ENCODE measurements around the gene HMGN5. TPM values are rescaled to one million over a fixed set of nuclear protein-coding genes. Genes with fewer than 3 reads are reported as not detected.

Gene HMGN5, protein sequence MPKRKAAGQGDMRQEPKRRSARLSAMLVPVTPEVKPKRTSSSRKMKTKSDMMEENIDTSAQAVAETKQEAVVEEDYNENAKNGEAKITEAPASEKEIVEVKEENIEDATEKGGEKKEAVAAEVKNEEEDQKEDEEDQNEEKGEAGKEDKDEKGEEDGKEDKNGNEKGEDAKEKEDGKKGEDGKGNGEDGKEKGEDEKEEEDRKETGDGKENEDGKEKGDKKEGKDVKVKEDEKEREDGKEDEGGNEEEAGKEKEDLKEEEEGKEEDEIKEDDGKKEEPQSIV
- 26.4 TPM for polyA plus RNA-seq (2013)

DNA sequence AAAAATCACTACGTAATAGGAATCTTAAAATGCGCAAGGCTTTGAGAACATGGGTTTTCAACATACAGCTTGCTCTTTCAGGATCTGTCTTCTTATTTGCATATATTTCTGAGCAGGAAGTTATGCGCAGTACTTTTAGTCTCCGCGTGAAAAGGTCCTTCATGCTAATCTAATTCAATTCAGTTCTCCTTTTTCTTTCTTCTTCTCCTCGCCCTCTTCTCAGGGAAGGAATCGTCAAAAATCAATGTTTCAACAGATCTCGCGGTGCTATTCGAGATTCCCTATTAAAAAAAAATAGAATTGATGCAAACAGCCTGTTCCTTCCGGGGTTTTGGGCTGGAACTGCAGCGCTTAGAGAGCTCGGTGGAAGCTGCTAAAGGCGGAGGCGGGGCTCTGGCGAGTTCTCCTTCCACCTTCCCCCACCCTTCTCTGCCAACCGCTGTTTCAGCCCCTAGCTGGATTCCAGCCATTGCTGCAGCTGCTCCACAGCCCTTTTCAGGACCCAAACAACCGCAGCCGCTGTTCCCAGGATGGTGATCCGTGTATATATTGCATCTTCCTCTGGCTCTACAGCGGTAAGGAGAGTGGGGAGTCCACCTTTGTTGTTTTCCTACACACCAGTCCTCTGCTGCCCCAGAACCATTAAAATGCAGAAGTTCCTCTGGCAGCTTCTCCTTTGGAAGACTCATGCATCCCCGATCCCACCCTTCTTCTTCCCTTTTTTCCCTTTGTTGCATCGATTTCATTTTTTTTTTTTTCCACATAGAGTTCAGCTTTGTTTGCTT, at the start of gene HMGN5, which contains the start of gene SH3BGRL:
TSS of gene HMGN5 (minus strand) at position 243 of the 785 bp plus-strand sequence. CDS start 80,364 bp downstream, outside the sequence.
TSS of gene SH3BGRL (plus strand) at position 432 of the 785 bp plus-strand sequence. CDS start at position 531, 99 bp downstream.
- DNase-seq, result peak; percentile 84 to 94 (median 92)
- Histone ChIP-seq H3K36me3 (ENCODE audit: control insufficient read depth in 4 of 4, insufficient read depth in 4 of 4, low read length in 3 of 4) (peaks cover 0 to 2% (median 0%) of the 10 kb centered on the region in 4 experiments), H3K27me3 (replicated peaks in 2 of 5; ENCODE audit: control insufficient read depth in 4 of 5, insufficient read depth in 5 of 5, low read length in 4 of 5) (no peaks in the 10 kb centered on the region), H3K27ac (ENCODE audit: insufficient read depth in 1 of 2, low read depth in 1 of 2, low read length in 2 of 2, poor library complexity in 1 of 2, severe bottlenecking in 2 of 2) (peak within 1 kb of the TSS; percentile 76 to 89), H3K4me1 (ENCODE audit: control extremely low read depth in 1 of 4, control insufficient read depth in 4 of 4, insufficient read depth in 4 of 4, low read length in 3 of 4) (peaks cover 0 to 18% (median 2%) of the 10 kb centered on the region in 4 experiments), H3K4me3 (ENCODE audit: control insufficient read depth in 1 of 7, extremely low read depth in 1 of 7, insufficient read depth in 4 of 7, low read depth in 2 of 7, low read length in 6 of 7) (peak within 1 kb of the TSS; percentile 49 to 95 (median 81)), H3K9me3 (ENCODE audit: control extremely low read depth in 1 of 5, control insufficient read depth in 4 of 5, insufficient read depth in 2 of 5, low read depth in 1 of 5, low read length in 4 of 5) (no peaks in the 10 kb centered on the region)
- CTCF ChIA-PET, result interaction anchor here (0.9 to 1.4 kb wide), 2 partner anchors 58 to 80 kb away, joined by 3 to 4 read pairs; no protein-coding TSS in a partner anchor
- WGBS (ENCODE audit: insufficient coverage), result 14% methylated on average over 21 of the region's 23 CpGs
- POLR2A ChIA-PET, result no interaction called here

DNA sequence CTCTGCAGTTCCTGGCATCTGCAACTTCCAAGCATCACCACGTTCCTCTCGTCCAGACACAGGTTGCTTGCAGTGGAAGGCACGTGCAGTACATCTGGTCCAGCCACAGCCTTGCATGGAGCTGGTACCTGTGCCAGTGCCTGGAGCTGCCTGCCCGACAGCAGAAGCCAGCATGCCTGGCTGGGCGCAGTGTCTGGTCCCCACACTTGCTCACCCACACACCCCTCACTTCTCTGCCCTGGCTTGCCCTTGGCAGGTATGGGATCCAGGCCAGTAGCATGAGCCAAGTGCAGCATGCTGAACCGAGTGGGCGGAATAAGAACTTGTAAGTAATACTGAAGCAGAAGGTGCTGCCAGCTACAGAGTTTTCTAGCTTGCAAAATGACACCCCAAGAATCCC, 40.0 kb upstream of the HMGN5 start:
- DNase-seq, result no peak
- peaks cover 5 to 35% (median 13%) of the 10 kb centered on the region in 4 experiments for H3K36me3 ChIP-seq (ENCODE audit: control insufficient read depth in 4 of 4, insufficient read depth in 4 of 4, low read length in 3 of 4)
- CTCF ChIA-PET, result no interaction called here
- peaks cover 0 to 16% (median 13%) of the 10 kb centered on the region in 5 experiments for H3K9me3 ChIP-seq (ENCODE audit: control extremely low read depth in 1 of 5, control insufficient read depth in 4 of 5, insufficient read depth in 2 of 5, low read depth in 1 of 5, low read length in 4 of 5)
- no peak overlapping the region for H3K4me3 ChIP-seq (ENCODE audit: control insufficient read depth in 1 of 7, extremely low read depth in 1 of 7, insufficient read depth in 4 of 7, low read depth in 2 of 7, low read length in 6 of 7)
- no peaks in the 10 kb centered on the region for H3K4me1 ChIP-seq (ENCODE audit: control extremely low read depth in 1 of 4, control insufficient read depth in 4 of 4, insufficient read depth in 4 of 4, low read length in 3 of 4)
- WGBS (ENCODE audit: insufficient coverage), result 88% methylated on average over 3 of the region's 7 CpGs
- H3K27me3 ChIP-seq (replicated peaks in 2 of 5; ENCODE audit: control insufficient read depth in 4 of 5, insufficient read depth in 5 of 5, low read length in 4 of 5), result no peaks in the 10 kb centered on the region
- POLR2A ChIA-PET, result no interaction called here
- no peak overlapping the region for H3K27ac ChIP-seq (ENCODE audit: insufficient read depth in 1 of 2, low read depth in 1 of 2, low read length in 2 of 2, poor library complexity in 1 of 2, severe bottlenecking in 2 of 2)

DNA sequence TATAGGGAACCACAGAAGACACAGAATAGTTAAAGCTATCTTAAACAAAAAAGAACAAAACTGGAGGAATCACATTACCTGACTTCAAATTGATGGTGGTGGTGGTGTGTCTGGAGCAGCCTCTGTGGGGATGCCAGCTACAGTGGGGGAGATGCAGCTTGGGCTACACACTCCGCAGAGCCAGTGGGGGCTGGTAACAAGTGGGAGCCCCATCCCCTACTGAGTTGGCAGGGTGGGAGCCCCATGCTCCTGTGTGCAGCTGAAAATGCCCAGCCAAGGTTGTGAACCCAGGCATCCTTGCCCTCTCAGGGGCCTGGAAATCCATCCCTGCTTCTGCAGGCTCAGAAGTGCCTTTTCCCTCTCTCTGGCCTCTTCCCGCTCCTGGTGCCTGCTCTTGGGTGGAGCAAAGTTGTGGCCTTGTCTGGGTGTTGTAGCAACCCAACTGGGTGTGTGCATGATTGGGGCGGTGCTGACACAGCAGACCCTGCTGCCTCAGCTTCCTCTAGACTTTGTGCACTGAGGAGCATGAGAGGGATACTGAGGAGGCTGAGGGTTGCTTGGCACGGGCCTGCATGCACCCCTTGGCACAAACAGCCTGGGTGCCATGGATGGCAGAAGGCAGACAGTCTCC, 39.1 kb upstream of the HMGN5 start:
- H3K4me1 ChIP-seq (ENCODE audit: control extremely low read depth in 1 of 4, control insufficient read depth in 4 of 4, insufficient read depth in 4 of 4, low read length in 3 of 4), result no peaks in the 10 kb centered on the region
- WGBS (ENCODE audit: insufficient coverage), result 77% methylated on average over 4 of the region's 4 CpGs
- ChIA-PET CTCF (no interaction called here), POLR2A (no interaction called here)
- DNase-seq, result no peak
- H3K4me3 ChIP-seq (ENCODE audit: control insufficient read depth in 1 of 7, extremely low read depth in 1 of 7, insufficient read depth in 4 of 7, low read depth in 2 of 7, low read length in 6 of 7), result no peak overlapping the region
- peaks cover 5 to 40% (median 14%) of the 10 kb centered on the region in 4 experiments for H3K36me3 ChIP-seq (ENCODE audit: control insufficient read depth in 4 of 4, insufficient read depth in 4 of 4, low read length in 3 of 4)
- no peaks in the 10 kb centered on the region for H3K27me3 ChIP-seq (replicated peaks in 2 of 5; ENCODE audit: control insufficient read depth in 4 of 5, insufficient read depth in 5 of 5, low read length in 4 of 5)
- H3K27ac ChIP-seq (ENCODE audit: insufficient read depth in 1 of 2, low read depth in 1 of 2, low read length in 2 of 2, poor library complexity in 1 of 2, severe bottlenecking in 2 of 2), result no peak overlapping the region
- H3K9me3 ChIP-seq (ENCODE audit: control extremely low read depth in 1 of 5, control insufficient read depth in 4 of 5, insufficient read depth in 2 of 5, low read depth in 1 of 5, low read length in 4 of 5), result peaks cover 0 to 16% (median 13%) of the 10 kb centered on the region in 5 experiments

DNA sequence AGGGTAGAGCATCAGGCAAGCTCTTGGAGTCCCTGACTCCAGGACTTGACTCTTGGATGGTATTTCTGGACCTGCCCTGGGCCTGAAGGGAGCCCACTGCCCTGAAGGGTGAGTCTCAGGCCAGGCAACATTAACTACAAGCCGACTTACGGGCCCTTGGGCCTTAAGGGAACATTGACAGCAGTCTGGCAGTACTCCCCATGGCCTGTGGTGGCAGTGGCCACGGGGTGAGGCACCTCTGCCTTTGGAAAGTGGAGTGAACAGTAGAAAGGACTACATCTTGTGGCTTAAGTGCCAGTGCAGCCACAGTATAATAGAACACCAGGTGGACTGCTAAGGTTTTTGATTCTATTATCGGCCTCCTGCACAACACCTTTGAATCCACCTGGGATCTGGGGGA, 36.5 kb upstream of the HMGN5 start:
- no peak for DNase-seq
- Histone ChIP-seq H3K36me3 (ENCODE audit: control insufficient read depth in 4 of 4, insufficient read depth in 4 of 4, low read length in 3 of 4) (peaks cover 8 to 40% (median 15%) of the 10 kb centered on the region in 4 experiments), H3K4me1 (ENCODE audit: control extremely low read depth in 1 of 4, control insufficient read depth in 4 of 4, insufficient read depth in 4 of 4, low read length in 3 of 4) (no peaks in the 10 kb centered on the region), H3K9me3 (ENCODE audit: control extremely low read depth in 1 of 5, control insufficient read depth in 4 of 5, insufficient read depth in 2 of 5, low read depth in 1 of 5, low read length in 4 of 5) (peaks cover 0 to 16% (median 13%) of the 10 kb centered on the region in 5 experiments), H3K27me3 (replicated peaks in 2 of 5; ENCODE audit: control insufficient read depth in 4 of 5, insufficient read depth in 5 of 5, low read length in 4 of 5) (no peaks in the 10 kb centered on the region), H3K27ac (ENCODE audit: insufficient read depth in 1 of 2, low read depth in 1 of 2, low read length in 2 of 2, poor library complexity in 1 of 2, severe bottlenecking in 2 of 2) (no peak overlapping the region), H3K4me3 (ENCODE audit: control insufficient read depth in 1 of 7, extremely low read depth in 1 of 7, insufficient read depth in 4 of 7, low read depth in 2 of 7, low read length in 6 of 7) (no peak overlapping the region)
- ChIA-PET CTCF (no interaction called here), POLR2A (interaction anchor here (0.7 kb wide), 1 partner anchor 72 kb away, joined by 3 read pairs; no protein-coding TSS in a partner anchor)
- 86% methylated on average over 4 of the region's 4 CpGs for WGBS (ENCODE audit: insufficient coverage)

DNA sequence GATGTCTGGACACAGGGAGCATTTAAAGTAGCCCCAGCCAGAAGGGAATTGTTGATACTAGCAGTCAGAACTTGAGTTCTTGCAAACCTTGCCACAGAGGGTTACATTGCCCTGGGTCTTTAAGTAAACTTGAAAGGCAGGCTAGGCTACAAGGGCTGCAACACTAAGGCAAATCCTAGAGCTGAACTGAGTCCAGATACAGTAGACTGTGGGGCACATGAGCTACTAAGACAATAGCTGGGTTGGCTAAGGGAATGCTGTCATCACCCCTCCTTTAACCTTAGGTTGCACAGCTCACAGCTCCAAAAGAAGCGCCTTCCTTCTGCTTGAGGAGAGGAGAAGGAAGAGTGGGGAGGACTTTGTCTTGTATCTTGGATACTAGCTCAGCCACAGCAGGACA, 35.8 kb upstream of the HMGN5 start:
- no peak for DNase-seq
- Histone ChIP-seq H3K4me3 (ENCODE audit: control insufficient read depth in 1 of 7, extremely low read depth in 1 of 7, insufficient read depth in 4 of 7, low read depth in 2 of 7, low read length in 6 of 7) (no peak overlapping the region), H3K36me3 (ENCODE audit: control insufficient read depth in 4 of 4, insufficient read depth in 4 of 4, low read length in 3 of 4) (peaks cover 8 to 40% (median 15%) of the 10 kb centered on the region in 4 experiments), H3K27me3 (replicated peaks in 2 of 5; ENCODE audit: control insufficient read depth in 4 of 5, insufficient read depth in 5 of 5, low read length in 4 of 5) (no peaks in the 10 kb centered on the region), H3K9me3 (ENCODE audit: control extremely low read depth in 1 of 5, control insufficient read depth in 4 of 5, insufficient read depth in 2 of 5, low read depth in 1 of 5, low read length in 4 of 5) (peaks cover 0 to 16% (median 13%) of the 10 kb centered on the region in 5 experiments), H3K27ac (ENCODE audit: insufficient read depth in 1 of 2, low read depth in 1 of 2, low read length in 2 of 2, poor library complexity in 1 of 2, severe bottlenecking in 2 of 2) (no peak overlapping the region), H3K4me1 (ENCODE audit: control extremely low read depth in 1 of 4, control insufficient read depth in 4 of 4, insufficient read depth in 4 of 4, low read length in 3 of 4) (no peaks in the 10 kb centered on the region)
- POLR2A ChIA-PET, result interaction anchor here (0.7 kb wide), 1 partner anchor 73 kb away, joined by 3 read pairs; no protein-coding TSS in a partner anchor
- CTCF ChIA-PET, result no interaction called here
- whole genome bisulfite sequencing (ENCODE audit: insufficient coverage), result no CpG with 5 or more reads among the region's 1 CpG

DNA sequence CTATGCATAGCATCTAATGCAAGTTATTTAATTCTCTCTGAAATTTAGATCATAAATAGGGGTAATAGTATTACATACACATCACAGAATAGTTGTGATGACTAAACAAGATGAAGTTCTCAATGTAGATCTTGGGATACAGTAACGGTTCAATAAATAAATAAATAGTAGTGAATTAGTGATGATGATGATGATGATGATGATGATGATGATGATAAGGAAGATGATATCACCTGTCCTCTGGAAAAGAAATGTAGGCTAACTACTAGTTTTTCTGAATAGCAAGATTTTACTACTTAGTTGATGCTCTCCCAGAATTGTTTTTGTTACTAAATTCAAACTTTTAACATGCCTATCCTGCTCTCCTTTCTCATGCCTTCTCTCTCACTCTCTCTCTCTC, 30.5 kb upstream of the HMGN5 start:
- no peak for DNase-seq
- H3K27me3 ChIP-seq (replicated peaks in 2 of 5; ENCODE audit: control insufficient read depth in 4 of 5, insufficient read depth in 5 of 5, low read length in 4 of 5), result no peaks in the 10 kb centered on the region
- no peak overlapping the region for H3K27ac ChIP-seq (ENCODE audit: insufficient read depth in 1 of 2, low read depth in 1 of 2, low read length in 2 of 2, poor library complexity in 1 of 2, severe bottlenecking in 2 of 2)
- peaks cover 0 to 9% (median 6%) of the 10 kb centered on the region in 4 experiments for H3K36me3 ChIP-seq (ENCODE audit: control insufficient read depth in 4 of 4, insufficient read depth in 4 of 4, low read length in 3 of 4)
- ChIA-PET POLR2A (no interaction called here), CTCF (no interaction called here)
- no peaks in the 10 kb centered on the region for H3K4me1 ChIP-seq (ENCODE audit: control extremely low read depth in 1 of 4, control insufficient read depth in 4 of 4, insufficient read depth in 4 of 4, low read length in 3 of 4)
- no peak overlapping the region for H3K4me3 ChIP-seq (ENCODE audit: control insufficient read depth in 1 of 7, extremely low read depth in 1 of 7, insufficient read depth in 4 of 7, low read depth in 2 of 7, low read length in 6 of 7)
- WGBS (ENCODE audit: insufficient coverage), result 78% methylated on average over 1 of the region's 1 CpG
- H3K9me3 ChIP-seq (ENCODE audit: control extremely low read depth in 1 of 5, control insufficient read depth in 4 of 5, insufficient read depth in 2 of 5, low read depth in 1 of 5, low read length in 4 of 5), result no peaks in the 10 kb centered on the region
